Activated effector memory CD4-positive, alpha-beta T cell treated with anti-CD3 and anti-CD28 coated beads, Interleukin-2, amount 50 U/mL, for 16 hours (primary cell): Measurements from ENCODE around the gene NRF1.
"Not testable (repeated sequence)": the region's sequence is repeated elsewhere in the genome, so short reads cannot be mapped to it uniquely, and the experiment has no call there.

Experiments
- DNase-seq: peaks from one replicate; pipeline ENCODE4 v3.0.0-alpha.2; 2020

Gene NRF1

DNA sequence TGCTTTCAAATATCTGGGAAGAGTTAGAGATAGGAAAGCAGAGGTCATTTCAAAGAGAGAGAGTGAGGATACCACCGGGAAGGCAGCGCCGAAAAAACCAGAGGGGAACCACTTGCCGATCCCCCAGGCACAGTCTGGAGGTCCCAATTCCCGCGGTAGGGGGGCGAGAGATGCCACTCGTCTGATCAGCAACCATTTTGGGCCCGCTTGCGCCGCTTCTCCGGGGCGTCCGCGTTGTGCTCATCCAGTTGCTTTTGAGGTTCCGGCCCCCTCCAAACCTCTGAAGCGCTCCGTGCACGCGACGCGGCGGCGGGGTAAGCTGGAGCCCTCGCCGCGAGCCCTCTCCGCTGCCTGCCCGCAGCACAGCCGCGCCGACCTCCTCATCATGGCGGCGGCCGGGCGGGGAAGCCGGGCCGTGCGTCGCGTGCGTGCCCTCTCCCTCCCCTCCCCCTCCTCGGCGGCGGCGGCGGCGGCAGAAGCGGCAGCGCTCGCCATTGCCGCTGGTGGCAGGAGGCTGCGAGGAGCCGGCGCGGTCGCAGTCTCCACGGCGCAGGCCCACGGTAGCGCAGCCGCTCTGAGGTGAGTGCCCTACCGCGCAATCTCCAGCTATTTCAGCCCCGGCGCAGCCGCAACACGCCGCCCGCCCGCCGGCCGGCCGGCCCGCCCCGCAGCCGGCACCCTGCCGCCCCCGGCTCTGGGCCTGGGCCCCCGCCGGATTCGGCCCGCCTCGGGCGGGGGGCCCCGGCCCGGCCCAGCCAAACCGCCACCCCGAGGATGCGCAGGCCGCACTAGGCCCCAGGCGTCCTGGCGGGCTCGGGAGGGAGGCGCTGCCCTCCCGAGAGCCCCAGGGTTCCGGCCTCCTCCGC lies at the start of gene NRF1:
NRF1 (plus strand) TSS at position 475 of the 866 bp plus-strand sequence. CDS start 45,632 bp downstream, outside the sequence.
- peak; percentile 97 for DNase-seq

- not testable (repeated sequence) for DNase-seq
These were observed 45.2 kb upstream of the NRF1 start for GRCh38 chr7:129566323-129566722.

DNA sequence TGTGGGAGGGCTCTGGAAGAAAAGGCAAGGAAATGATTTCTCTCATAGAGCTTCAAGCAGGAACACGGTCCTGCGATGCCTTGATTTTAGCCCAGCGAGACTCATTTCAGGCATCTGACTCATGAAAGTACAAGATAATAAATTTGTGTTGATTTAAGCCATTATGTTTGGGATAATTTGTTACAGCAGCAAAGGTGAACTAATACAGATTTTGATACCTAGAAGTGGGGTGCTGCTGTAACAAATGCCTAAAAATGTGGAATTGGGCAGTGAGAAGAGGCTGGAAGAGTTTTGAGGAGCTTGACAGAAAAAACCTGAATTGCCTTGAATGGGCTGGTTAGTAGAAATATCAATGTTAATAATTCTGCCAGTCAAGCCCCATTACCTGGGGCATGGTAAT lies 44.1 kb upstream of the NRF1 start:
- DNase-seq, result no peak

- DNase-seq, result no peak
These were observed 43.3 kb upstream of the NRF1 start for GRCh38 chr7:129568240-129568639.

DNA sequence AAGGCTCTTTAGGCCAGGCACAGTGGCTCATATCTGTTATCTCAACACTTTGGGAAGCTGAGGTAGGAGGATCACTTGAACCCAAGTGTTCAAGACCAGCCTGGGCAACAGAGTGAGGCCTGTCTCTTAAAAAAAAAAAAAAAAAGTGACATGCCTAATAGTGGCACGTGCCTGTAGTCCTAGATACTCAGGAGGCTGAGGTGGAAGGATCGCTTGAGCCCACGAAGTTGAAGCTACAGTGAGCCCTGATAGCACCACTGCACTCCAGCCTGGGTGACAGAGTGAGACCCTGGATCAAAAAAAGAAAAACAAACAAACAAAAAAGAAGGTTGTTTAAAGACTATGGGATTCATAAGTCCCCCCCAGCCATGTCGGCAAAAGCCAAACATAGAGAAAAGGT lies 42.2 kb upstream of the NRF1 start:
- DNase-seq, result no peak

DNA sequence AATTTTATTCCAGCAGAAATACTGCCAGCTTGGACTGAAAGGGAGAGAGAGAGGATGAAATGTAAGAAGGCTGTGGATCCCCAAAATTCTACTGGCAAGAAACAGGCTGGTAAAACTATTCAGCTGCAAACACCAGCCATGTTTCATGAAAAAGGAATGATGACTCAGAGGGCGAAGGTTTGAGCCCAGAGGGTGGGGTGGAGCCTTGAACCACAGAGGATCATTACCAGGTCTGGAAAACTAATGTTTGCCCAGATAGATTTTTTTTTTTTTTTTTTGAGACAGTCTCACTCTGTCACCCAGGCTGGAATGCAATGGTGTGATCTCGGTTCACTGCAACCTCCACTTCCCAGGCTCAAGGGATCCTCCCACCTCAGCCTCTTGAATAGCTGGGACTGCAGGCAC lies 41.7 kb upstream of the NRF1 start:
- DNase-seq, result no peak

DNA sequence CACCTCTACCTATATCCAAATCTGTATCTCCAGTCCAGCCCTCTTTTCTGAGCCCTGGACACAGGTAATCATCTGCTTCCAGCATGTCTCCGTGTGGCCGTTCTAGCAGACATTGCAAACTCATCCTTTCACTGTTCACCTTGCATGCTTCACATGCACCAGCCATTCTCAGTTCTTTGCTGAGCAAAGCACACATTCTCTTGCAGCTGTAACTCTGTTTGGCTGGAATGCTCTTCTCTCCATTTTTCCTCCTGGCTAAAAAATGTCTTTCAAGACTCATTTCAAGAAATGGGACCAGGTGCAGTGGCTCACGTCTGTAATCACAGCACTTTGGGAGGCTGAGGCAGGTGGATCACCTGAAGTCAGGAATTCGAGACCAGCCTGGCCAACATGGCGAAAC lies 40.3 kb upstream of the NRF1 start:
- DNase-seq, result no peak

- DNase-seq, result no peak
These were observed 39.3 kb upstream of the NRF1 start for GRCh38 chr7:129572205-129572604.

DNA sequence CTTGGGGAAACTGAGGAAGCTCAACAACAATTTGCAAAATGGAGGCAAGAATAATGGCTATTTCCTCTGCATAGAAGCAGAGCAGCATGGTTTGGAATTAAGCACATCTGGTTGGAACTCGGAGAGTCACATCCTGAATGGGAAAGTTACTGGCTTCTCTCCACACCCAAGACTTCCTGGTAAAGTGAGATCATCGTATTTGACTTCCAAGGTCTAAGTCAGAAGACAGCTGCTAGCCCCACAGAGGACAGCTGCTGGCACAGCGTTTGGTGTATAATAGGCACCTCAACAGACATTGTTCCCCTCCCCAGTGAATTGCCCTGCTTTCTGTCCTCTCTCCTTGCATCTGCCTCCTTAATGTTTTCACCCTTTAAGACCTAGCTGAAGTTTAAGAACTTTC lies 37.0 kb upstream of the NRF1 start:
- no peak for DNase-seq

DNA sequence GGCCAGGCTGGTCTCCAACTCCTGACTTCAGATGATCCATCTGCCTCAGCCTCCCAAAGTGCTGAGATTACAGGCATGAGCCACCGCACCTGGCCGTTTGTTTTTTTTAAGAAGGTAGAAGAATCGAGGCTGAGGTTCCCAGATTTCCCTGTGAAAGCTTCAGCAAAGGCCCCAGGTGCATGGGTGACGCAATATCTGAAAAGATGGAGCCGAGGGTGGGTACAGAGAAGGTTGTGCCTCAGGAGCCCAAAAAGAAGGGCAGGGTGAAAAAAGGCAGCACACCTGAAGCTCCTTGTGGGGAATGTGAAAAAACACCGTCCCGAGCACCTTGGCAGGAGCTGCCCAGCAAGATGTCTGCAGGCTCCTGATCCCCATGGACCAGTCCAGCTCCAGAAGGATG lies 35.8 kb upstream of the NRF1 start:
- DNase-seq, result no peak

- DNase-seq, result no peak
These were observed 35.4 kb upstream of the NRF1 start for GRCh38 chr7:129576138-129576537.

- no peak for DNase-seq
These were observed 32.7 kb upstream of the NRF1 start for GRCh38 chr7:129578829-129579228.

- DNase-seq, result not testable (repeated sequence)
These were observed 25.3 kb upstream of the NRF1 start for GRCh38 chr7:129586179-129586578.

- no peak for DNase-seq
These were observed 23.3 kb upstream of the NRF1 start for GRCh38 chr7:129588268-129588667.

- no peak for DNase-seq
These were observed 19.7 kb upstream of the NRF1 start for GRCh38 chr7:129591868-129592267.

- DNase-seq, result not testable (repeated sequence)
These were observed 15.1 kb upstream of the NRF1 start for GRCh38 chr7:129596386-129596785.

DNA sequence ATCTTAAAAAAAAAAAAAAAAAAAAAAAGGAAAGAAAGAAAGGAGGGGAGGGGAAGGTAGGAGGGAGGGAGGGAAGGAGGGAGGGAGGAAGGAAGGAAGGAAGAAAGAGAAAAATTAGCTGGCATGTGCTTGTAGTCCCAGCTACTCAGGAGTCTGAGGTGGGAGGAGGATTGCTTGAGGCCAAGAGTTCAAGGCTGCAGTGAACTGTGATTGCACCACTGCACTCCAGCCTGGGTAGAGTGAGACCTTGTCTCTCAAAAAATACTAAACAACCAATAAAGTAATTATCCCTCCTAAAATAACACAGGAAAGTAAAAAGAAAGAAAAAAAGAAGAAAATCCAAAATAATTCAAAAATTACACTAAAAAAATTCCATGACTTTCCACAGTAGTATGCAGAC lies 13.8 kb upstream of the NRF1 start:
- DNase-seq, result no peak

DNA sequence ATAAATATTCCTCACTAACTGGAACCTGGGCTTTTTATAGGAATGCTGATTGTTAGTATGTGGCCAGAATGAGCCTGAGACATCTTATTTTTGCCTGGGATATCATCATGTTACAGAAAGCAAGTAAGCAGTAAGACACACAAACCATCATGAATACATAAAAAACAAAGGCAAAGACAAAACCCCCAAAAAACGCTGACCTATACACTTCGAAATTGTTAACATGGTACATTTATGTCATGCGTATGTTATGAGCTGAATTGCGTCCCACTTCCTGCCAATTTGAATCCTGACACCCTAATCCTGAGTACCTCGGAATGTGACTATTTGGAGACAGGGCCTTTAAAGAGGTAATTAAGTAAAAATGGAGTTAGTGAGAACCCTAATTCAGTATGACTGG lies 12.3 kb upstream of the NRF1 start:
- DNase-seq, result no peak

DNA sequence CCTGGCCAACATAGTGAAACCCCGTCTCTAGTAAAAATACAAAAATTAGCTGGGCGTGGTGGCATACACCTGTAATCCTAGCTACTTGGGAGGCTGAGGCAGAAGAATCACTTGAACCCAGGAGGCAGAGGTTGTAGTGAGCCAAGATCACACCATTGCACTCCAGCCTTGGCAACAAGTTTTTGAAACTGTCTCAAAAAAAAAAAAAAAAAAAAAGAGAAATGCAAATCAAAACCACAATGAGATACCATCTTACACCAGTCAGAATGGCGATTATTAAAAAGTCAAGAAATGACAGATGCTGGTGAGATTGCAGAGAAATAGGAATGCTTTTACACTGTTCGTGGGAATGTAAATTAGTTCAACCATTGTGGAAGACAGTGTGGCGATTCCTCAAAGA lies 7.9 kb upstream of the NRF1 start:
- not testable (repeated sequence) for DNase-seq

GRCh38 chr7:129604021-129604420 lies 7.5 kb upstream of the NRF1 start:
- DNase-seq, result not testable (repeated sequence)

- DNase-seq, result no peak
These were observed 6.6 kb upstream of the NRF1 start for GRCh38 chr7:129604713-129605437.

DNA sequence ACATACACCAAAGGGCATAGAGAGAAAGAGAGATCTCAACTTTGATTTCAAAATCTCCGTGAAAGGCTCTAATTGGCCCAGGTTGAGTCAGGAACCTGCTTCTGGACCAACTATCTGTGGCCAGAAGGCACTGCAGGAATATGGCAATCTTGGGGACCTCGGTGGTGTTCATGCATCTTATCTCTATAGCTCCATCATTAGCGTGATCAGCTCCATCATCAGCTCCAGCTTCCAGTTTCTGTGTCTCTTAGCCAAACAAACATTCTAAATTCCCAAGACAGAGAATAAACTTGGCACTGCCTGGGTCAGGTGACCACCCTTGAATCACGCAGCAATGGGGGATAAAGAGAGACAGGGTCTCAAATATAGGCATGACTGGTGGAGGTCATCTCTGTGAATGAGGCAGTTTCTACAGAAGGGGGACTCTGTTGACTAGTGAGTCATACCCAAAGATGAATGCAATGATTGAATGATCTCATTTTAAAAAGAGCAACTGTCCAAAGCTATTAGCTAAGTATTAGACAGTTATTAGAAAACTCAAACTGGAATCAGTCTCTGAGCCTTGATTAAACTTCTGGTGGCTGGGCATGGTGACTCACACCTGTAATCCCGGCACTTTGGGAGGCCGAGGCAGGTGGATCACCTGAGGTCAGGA lies 5.4 kb upstream of the NRF1 start:
- DNase-seq, result no peak

GRCh38 chr7:129606803-129607202 lies 4.7 kb upstream of the NRF1 start:
- DNase-seq, result no peak
